Measurements from ENCODE around the gene FLNC. TPM values are rescaled to one million over a fixed set of nuclear protein-coding genes. Genes with fewer than 3 reads are reported as not detected.

The FLNC gene
- total and polyA plus RNA-seq, 8 donors = 14.3 to 34.7 (median 23.6) TPM

- Histone ChIP-seq H3K36me3 (no peaks in the 10 kb centered on the region), H3K4me1 (peaks cover 0 to 8% of the 10 kb centered on the region in 2 donors), H3K27ac (no peak overlapping the region), H3K4me3 (no peak overlapping the region), H3K27me3 (peaks cover 0 to 64% of the 10 kb centered on the region in 2 donors), H3K9me3 (no peaks in the 10 kb centered on the region)
- no peak for TF ChIP-seq CTCF (IDR thresholded peaks at IDR 0.05)
- no peak for ATAC-seq
- intact Hi-C loops (cut with DNase I) = no loop called here
- no peak for DNase-seq
Observed at GRCh38 chr7:128887169-128888038, 57.2 kb downstream of the FLNC start.

GRCh38 chr7:128888039-128888755 is 58.0 kb downstream of the FLNC start:
- DNase-seq = no peak
- Histone ChIP-seq H3K4me3 (no peak overlapping the region), H3K36me3 (no peaks in the 10 kb centered on the region), H3K27ac (no peak overlapping the region), H3K9me3 (no peaks in the 10 kb centered on the region), H3K4me1 (peaks cover 0 to 8% of the 10 kb centered on the region in 2 donors), H3K27me3 (peaks cover 0 to 72% of the 10 kb centered on the region in 2 donors)
- no peak for ATAC-seq
- TF ChIP-seq CTCF (IDR thresholded peaks at IDR 0.05) = no peak
- intact Hi-C loops (cut with DNase I) = no loop called here

GRCh38 chr7:128888756-128889095 is 58.5 kb downstream of the FLNC start:
- DNase-seq (no peak), ATAC-seq (no peak)
- Histone ChIP-seq H3K36me3 (no peaks in the 10 kb centered on the region), H3K4me3 (no peak overlapping the region), H3K27ac (no peak overlapping the region), H3K9me3 (no peaks in the 10 kb centered on the region), H3K27me3 (peaks cover 0 to 74% of the 10 kb centered on the region in 2 donors), H3K4me1 (peaks cover 0 to 8% of the 10 kb centered on the region in 2 donors)
- TF ChIP-seq CTCF (IDR thresholded peaks at IDR 0.05) = no peak
- intact Hi-C loops (cut with DNase I) = no loop called here

- Histone ChIP-seq H3K4me1 (peaks cover 0 to 8% of the 10 kb centered on the region in 2 donors), H3K9me3 (no peaks in the 10 kb centered on the region), H3K27ac (no peak overlapping the region), H3K36me3 (no peaks in the 10 kb centered on the region), H3K4me3 (no peak overlapping the region), H3K27me3 (peaks cover 0 to 74% of the 10 kb centered on the region in 2 donors)
- DNase-seq = no peak
- intact Hi-C loops (cut with DNase I) = no loop called here
- no peak for TF ChIP-seq CTCF (IDR thresholded peaks at IDR 0.05)
- no peak for ATAC-seq
Observed at GRCh38 chr7:128889121-128889520, 58.9 kb downstream of the FLNC start.
